SU-DHL-6 (cell line): ENCODE data around the gene SH3GL1.

Experiments used
- H2AFZ ChIP-seq: fragments of 200-600 bp; sonication (generic); 2 replicates; pipeline ENCODE4 v1.6.1; 2014; ENCODE audit warnings: low read depth, mild to moderate bottlenecking, moderate library complexity, mixed read lengths, antibody characterized with exemption, low read length; ENCODE audit not compliant: severe bottlenecking
- H3F3A ChIP-seq: fragments of 200-600 bp; shearing (Covaris generic); 2 replicates; pipeline ENCODE4 v1.6.0; 2016; ENCODE audit warnings: antibody characterized with exemption, mild to moderate bottlenecking; ENCODE audit not compliant: insufficient read depth
- H3K27ac ChIP-seq: fragments of 200-600 bp; sonication (generic); 2 replicates; pipeline ENCODE4 v1.5.1; 2016; ENCODE audit warnings: low read depth, mild to moderate bottlenecking, low read length, moderate library complexity, mixed read lengths
- H3K27me3 ChIP-seq: fragments of 200-600 bp; sonication (generic), shearing (Covaris generic); 2 replicates; pipeline ENCODE4 v1.6.0; 2014; ENCODE audit warnings: mild to moderate bottlenecking, low read length
- H3K36me3 ChIP-seq: fragments of 200-600 bp; sonication (generic); 2 replicates; pipeline ENCODE4 v1.6.1; 2014; ENCODE audit warnings: mild to moderate bottlenecking, low read length, mixed read lengths
- H3K4me2 ChIP-seq: fragments of 300-600, 200-600 bp; shearing (Covaris generic), sonication (generic); 2 replicates; pipeline ENCODE4 v1.6.0; 2014; ENCODE audit warnings: low read length, low read depth, mild to moderate bottlenecking; ENCODE audit not compliant: poor library complexity, severe bottlenecking
- H3K4me3 ChIP-seq: fragments of 200-600 bp; sonication (generic); 2 replicates; pipeline ENCODE4 v1.5.1; 2014; ENCODE audit warnings: antibody characterized with exemption, low read length, mild to moderate bottlenecking, mixed read lengths; ENCODE audit not compliant: insufficient read depth, poor library complexity, severe bottlenecking
- H3K79me2 ChIP-seq: fragments of 200-600 bp; sonication (generic); 2 replicates; pipeline ENCODE4 v1.6.1; 2014; ENCODE audit warnings: mild to moderate bottlenecking, low read length, moderate library complexity; ENCODE audit not compliant: insufficient read depth
- H3K9ac ChIP-seq: fragments of 200-600 bp; sonication (generic); 2 replicates; pipeline ENCODE4 v1.7.0; 2014; ENCODE audit warnings: mild to moderate bottlenecking, low read length
- H3K9me2 ChIP-seq: fragments of 200-600 bp; sonication (generic); replicated peaks from 2 replicates; pipeline ENCODE4 v1.6.1; 2014; ENCODE audit warnings: low read length; ENCODE audit not compliant: insufficient read depth
- H3K9me3 ChIP-seq: fragments of 200-600 bp; sonication (generic); 2 replicates; pipeline ENCODE4 v1.6.1; 2014; ENCODE audit warnings: low read length, mixed read lengths; ENCODE audit not compliant: insufficient read depth
- H4K20me1 ChIP-seq: fragments of 200-600 bp; sonication (generic); 2 replicates; pipeline ENCODE4 v1.6.1; 2014; ENCODE audit warnings: low read depth, mild to moderate bottlenecking, antibody characterized with exemption, low read length, moderate library complexity, mixed read lengths
- CTCF ChIP-seq: fragments of 200-600 bp; sonication (generic); IDR thresholded peaks from one replicate; pipeline ENCODE4 v1.5.1; 2017; ENCODE audit warnings: antibody characterized with exemption, mild to moderate bottlenecking, low read length, moderate library complexity; ENCODE audit not compliant: insufficient read depth, poor library complexity, severe bottlenecking
- EZH2phosphoT487 ChIP-seq: fragments of 200-600 bp; sonication (generic), shearing (Covaris generic); conservative IDR thresholded peaks from 2 replicates; pipeline ENCODE4 v1.6.1; 2018; ENCODE audit warnings: mild to moderate bottlenecking, antibody characterized with exemption, low read length, moderate library complexity, mixed read lengths

The SH3GL1 gene

GRCh38 chr19:4415352-4415751, 15.0 kb upstream of the SH3GL1 start:
- Histone ChIP-seq H3K79me2 (peaks cover 78% of the 10 kb centered on the region), H3K4me2 (no peak overlapping the region), H3K9ac (no peak overlapping the region), H2AFZ (no peak overlapping the region), H3F3A (no peaks in the 10 kb centered on the region; the same call in 1 of the 2 replicates), H3K9me3 (no peaks in the 10 kb centered on the region), H3K27ac (no peak overlapping the region), H3K9me2 (no peaks in the 10 kb centered on the region), H3K4me3 (no peak overlapping the region), H4K20me1 (peaks cover 24% of the 10 kb centered on the region), H3K36me3 (peaks cover 17% of the 10 kb centered on the region; the same call in 1 of the 2 replicates), H3K27me3 (no peaks in the 10 kb centered on the region)
- TF ChIP-seq CTCF (no peak), EZH2phosphoT487 (no peak)

GRCh38 chr19:4414800-4415321, 14.5 kb upstream of the SH3GL1 start:
- H3K79me2 ChIP-seq: peaks cover 79% of the 10 kb centered on the region

GRCh38 chr19:4414144-4414799, 13.9 kb upstream of the SH3GL1 start:
- H3K27me3 ChIP-seq: no peaks in the 10 kb centered on the region
- no peak for TF ChIP-seq CTCF
- TF ChIP-seq EZH2phosphoT487: no peak
- H3K36me3 ChIP-seq: peaks cover 13% of the 10 kb centered on the region; the same call in 1 of the 2 replicates
- no peak overlapping the region for H2AFZ ChIP-seq
- no peaks in the 10 kb centered on the region for H3K9me3 ChIP-seq
- no peak overlapping the region for H3K9ac ChIP-seq
- no peaks in the 10 kb centered on the region; the same call in 1 of the 2 replicates for H3F3A ChIP-seq
- peaks cover 24% of the 10 kb centered on the region for H4K20me1 ChIP-seq
- H3K4me3 ChIP-seq: no peak overlapping the region
- H3K27ac ChIP-seq: no peak overlapping the region
- H3K79me2 ChIP-seq: peaks cover 83% of the 10 kb centered on the region
- no peaks in the 10 kb centered on the region for H3K9me2 ChIP-seq
- H3K4me2 ChIP-seq: no peak overlapping the region

More at GRCh38 chr19:4414800-4415321, 14.5 kb upstream of the SH3GL1 start:
- no peak for TF ChIP-seq CTCF
- no peak for TF ChIP-seq EZH2phosphoT487
- H3K9ac ChIP-seq: no peak overlapping the region
- no peaks in the 10 kb centered on the region; the same call in 1 of the 2 replicates for H3F3A ChIP-seq
- H3K4me3 ChIP-seq: no peak overlapping the region
- H4K20me1 ChIP-seq: peaks cover 24% of the 10 kb centered on the region
- H3K27me3 ChIP-seq: no peaks in the 10 kb centered on the region
- H3K27ac ChIP-seq: no peak overlapping the region
- H3K4me2 ChIP-seq: no peak overlapping the region
- no peak overlapping the region for H2AFZ ChIP-seq
- no peaks in the 10 kb centered on the region for H3K9me2 ChIP-seq
- H3K36me3 ChIP-seq: peaks cover 15% of the 10 kb centered on the region; the same call in 1 of the 2 replicates
- H3K9me3 ChIP-seq: no peaks in the 10 kb centered on the region
